ENCODE data around the gene PSPH.
A peak's percentile ranks its signal among the peaks of the same experiment; 100 is the strongest.

The PSPH gene

DNA sequence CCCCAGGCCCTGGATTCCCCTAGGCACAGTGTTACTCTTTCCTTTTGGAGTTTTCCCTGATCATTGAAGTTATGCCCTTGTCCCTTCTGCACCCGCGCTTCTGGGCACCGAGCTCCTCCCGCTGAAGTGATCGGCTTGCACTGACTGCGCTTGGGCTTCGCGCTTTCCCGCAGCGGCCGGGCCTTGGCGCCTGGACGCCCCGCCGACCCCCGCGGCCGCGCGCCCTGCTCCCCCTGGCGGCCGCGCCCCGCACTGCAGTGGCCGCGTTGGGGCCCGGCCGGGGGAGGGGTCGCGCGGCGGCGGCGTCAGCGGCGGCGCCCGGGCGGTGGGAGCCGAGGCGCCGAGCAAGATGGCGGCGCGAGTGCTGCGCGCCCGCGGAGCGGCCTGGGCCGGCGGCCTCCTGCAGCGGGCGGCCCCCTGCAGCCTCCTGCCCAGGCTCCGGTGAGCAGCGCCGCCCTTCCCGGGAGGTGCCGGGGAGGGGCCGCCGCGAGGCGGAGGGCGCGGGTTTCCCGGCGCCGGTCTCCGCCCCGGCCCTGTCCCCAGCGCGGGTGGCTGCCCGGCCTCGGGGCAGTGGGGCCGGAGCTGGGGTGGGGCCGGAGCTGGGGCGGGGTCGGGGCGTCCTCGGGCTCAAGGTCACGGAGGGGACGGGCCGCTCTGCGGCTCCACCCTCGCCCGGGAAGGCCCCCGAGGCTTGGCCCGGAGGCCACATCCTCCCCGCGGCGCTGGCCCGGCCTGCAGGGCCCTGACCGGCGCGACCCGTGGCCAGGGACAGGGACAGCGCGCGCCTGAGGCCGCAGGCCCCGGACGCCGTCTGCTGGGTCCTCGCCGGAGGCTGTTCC is 86.8 kb downstream of the PSPH start, which contains the start of gene NIPSNAP2:
TSS of gene NIPSNAP2 (plus strand) at position 325 of the 839 bp plus-strand sequence. CDS start at position 350, 25 bp downstream.
- Mint-ChIP-seq H3K4me1 (peaks cover 16% of the 10 kb centered on the region), H3K9me3 (no peaks in the 10 kb centered on the region), H3K4me3 (peak within 1 kb of the TSS; percentile 94 to 96 (median 96)), H3K27me3 (ENCODE audit: low read depth) (peaks cover 5% of the 10 kb centered on the region), H3K36me3 (ENCODE audit: low read depth) (peaks cover 26% of the 10 kb centered on the region), H3K27ac (peak within 1 kb of the TSS; percentile 81 to 98 (median 98))
- TF ChIP-seq, protein P1, sequence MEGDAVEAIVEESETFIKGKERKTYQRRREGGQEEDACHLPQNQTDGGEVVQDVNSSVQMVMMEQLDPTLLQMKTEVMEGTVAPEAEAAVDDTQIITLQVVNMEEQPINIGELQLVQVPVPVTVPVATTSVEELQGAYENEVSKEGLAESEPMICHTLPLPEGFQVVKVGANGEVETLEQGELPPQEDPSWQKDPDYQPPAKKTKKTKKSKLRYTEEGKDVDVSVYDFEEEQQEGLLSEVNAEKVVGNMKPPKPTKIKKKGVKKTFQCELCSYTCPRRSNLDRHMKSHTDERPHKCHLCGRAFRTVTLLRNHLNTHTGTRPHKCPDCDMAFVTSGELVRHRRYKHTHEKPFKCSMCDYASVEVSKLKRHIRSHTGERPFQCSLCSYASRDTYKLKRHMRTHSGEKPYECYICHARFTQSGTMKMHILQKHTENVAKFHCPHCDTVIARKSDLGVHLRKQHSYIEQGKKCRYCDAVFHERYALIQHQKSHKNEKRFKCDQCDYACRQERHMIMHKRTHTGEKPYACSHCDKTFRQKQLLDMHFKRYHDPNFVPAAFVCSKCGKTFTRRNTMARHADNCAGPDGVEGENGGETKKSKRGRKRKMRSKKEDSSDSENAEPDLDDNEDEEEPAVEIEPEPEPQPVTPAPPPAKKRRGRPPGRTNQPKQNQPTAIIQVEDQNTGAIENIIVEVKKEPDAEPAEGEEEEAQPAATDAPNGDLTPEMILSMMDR (IDR thresholded peaks at IDR 0.05; ENCODE audit: unreplicated experiment in 3 of 3) = peak; percentile 45 to 51 (median 49)

DNA sequence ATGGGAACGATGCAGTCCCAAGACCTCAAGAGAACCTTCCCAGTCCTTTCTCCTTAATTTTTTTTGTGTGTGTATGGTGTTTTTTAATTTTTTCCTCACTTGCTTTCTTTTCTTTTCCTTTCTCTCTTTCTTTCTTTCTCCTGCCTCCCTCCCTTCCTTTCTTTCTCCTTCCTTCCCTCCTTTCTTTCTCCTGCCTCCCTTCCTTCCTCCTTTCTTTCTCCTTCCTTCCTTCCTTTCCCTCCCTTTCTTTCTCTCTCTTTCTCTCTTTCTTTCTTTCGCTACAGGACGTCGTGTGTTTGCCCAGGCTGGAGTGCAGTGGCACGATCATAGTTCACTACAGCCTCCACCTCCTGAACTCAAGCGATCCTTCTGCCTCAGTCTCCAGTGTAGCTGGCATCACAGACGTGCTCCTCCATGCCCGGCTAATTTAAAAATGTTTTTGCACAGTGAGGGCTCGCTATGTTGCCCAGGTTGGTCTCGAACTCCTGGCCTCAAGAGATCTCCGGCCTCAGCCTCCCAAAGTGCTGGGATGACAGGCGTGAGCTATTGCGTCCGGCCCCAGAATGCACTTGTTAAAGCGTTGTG is 87.6 kb downstream of the PSPH start:
- Mint-ChIP-seq H3K4me1 (peaks cover 10% of the 10 kb centered on the region), H3K27me3 (ENCODE audit: low read depth) (peaks cover 5% of the 10 kb centered on the region), H3K9me3 (no peaks in the 10 kb centered on the region), H3K27ac (peak overlapping the region; percentile 8 to 87 (median 62)), H3K36me3 (ENCODE audit: low read depth) (peaks cover 18% of the 10 kb centered on the region), H3K4me3 (peak overlapping the region; percentile 64 to 76 (median 75))
- TF ChIP-seq, protein P1 (IDR thresholded peaks at IDR 0.05; ENCODE audit: unreplicated experiment in 3 of 3) = no peak

DNA sequence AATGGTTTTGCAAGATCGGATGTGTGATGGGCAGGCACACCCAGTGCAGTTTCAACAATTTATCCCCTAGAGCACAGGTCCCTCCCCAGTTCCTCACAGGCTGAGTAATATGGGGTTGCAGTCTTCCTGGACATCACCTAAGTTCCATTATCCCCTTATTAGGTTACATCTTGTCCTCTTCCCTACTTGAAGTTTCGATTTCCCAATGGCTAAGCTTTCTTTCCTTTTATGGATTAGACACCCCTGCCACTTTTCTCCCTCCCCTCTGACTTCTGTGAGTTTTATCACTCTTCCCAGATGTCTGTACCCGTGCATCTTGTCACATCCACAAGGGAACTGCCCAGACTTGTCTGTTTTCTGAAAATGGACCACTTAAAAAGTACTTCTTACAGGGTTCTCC is 89.2 kb downstream of the PSPH start:
- TF ChIP-seq, protein P1 (IDR thresholded peaks at IDR 0.05; ENCODE audit: unreplicated experiment in 3 of 3) = no peak
- Mint-ChIP-seq H3K4me1 (peaks cover 6% of the 10 kb centered on the region), H3K9me3 (no peaks in the 10 kb centered on the region), H3K27me3 (ENCODE audit: low read depth) (peaks cover 5% of the 10 kb centered on the region), H3K27ac (no peak overlapping the region), H3K4me3 (peak overlapping the region in 1 of 3 experiments; percentile 64), H3K36me3 (ENCODE audit: low read depth) (peaks cover 13% of the 10 kb centered on the region)
